Measurements from ENCODE around the gene PHC2.

- TF ChIP-seq EGR1 (IDR thresholded peaks at IDR 0.05), result no peak
- no peak for TF ChIP-seq TEAD4 (IDR thresholded peaks at IDR 0.05)
- TF ChIP-seq REST (IDR thresholded peaks at IDR 0.05; ENCODE audit: low read depth), result no peak
- no peak for TF ChIP-seq CEBPB (IDR thresholded peaks at IDR 0.05)
- TF ChIP-seq FOXM1 (IDR thresholded peaks at IDR 0.05; ENCODE audit: borderline replicate concordance, low read depth), result no peak
- no peak for TF ChIP-seq EP300 (IDR thresholded peaks at IDR 0.05; ENCODE audit: borderline replicate concordance)
- TF ChIP-seq TCF12 (IDR thresholded peaks at IDR 0.05; ENCODE audit: low read depth), result no peak
- no peak for TF ChIP-seq YY1 (IDR thresholded peaks at IDR 0.05; ENCODE audit: low read depth)
- TF ChIP-seq MAX (IDR thresholded peaks at IDR 0.05), result no peak
Measured at GRCh38 chr1:33382661-33383415, 48.1 kb downstream of the PHC2 start.
